Heart left ventricle (tissue), 13 donors: ENCODE data around the gene FTCDNL1.

Experiments
- POLR2A ChIP-seq, 2 donors: fragments of 450-650 bp; IDR thresholded peaks; one replicate each; pipeline ENCODE4 v1.6.1; 2017; ENCODE audit warnings: antibody characterized with exemption in 2 of 2, mild to moderate bottlenecking in 2 of 2, moderate library complexity in 2 of 2
- TF ChIP-seq, protein P1 (sequence below), 12 donors: fragments of 200-600 bp; sonication (generic) in 4 of 12; IDR thresholded peaks; one replicate each; pipeline versions ENCODE4 v1.5.0 to v1.8.0; 2018 to 2022; ENCODE audit warnings: antibody characterized with exemption in 12 of 12, mild to moderate bottlenecking in 5 of 12
- donor health status: ischemic (EF 13 %, LVEDD 7.1; RV severe dilation, severe dysfunction).
- donor health status: DM: no; HTN: yes; CAD: no.
- donor health status: DM: no; HTN: no; CAD: no.
- donor health status: ischemic (EF 25% LVEDD 6.9; RV normal size, moderate dysfunction).
- donor health status: ischemic (EF 25% LVEDD 5.7; RV mildly dilated, moderate dysfunction).
- donor health status: ischemic (EF 35%, LVEDD 5.7; RV mildly dilated, moderate dysfunction).
- donor health status: nonischemic (EF 11% LVEDD 7.7; RV severe dilation, severe dysfunction).
- donor health status: DM: yes; HTN: yes; CAD: no.
- donor health status: PGD.
- donor health status: ischemic (EF 29% LVEDD 5.4; RV normal size, mild dysfunction).
- donor health status: nonischemic (EF 23%, LVEDD 6.1; RV moderate dilation, normal function).

DNA sequence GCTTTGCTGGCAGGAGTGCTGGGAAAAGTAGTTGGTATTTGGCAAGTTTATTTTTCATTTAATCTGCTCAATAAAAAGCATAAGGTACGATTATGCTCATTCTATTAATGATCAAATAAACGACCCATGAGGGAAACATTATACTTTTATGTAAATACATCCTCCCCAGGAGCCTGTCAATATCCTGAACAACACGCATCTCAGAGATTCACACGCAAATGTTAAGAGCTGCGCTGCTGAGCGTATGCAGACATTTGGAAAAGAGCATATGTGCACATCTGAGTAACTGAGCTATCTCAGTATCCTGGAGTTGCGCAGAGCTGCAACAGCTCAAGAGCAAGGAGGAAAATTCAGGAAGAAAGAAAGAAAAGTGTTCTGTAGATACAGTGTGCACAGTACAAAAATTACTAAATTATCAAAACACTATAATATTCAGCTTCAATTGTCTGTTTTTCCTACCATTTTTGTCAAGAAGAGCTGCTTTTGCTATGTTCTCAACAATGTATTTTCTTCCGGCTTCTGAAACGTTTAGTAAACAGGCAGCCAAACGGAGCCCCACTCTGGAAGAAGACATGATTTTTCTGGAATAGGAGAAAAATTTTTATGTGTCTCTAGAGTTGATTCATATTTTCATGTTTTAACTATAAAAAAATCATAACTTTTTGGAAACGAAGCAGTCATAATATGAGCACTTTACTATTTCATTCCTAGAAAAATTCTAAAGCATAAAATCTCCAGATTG lies 2.4 kb downstream of the FTCDNL1 start:
- TF ChIP-seq, protein P1, sequence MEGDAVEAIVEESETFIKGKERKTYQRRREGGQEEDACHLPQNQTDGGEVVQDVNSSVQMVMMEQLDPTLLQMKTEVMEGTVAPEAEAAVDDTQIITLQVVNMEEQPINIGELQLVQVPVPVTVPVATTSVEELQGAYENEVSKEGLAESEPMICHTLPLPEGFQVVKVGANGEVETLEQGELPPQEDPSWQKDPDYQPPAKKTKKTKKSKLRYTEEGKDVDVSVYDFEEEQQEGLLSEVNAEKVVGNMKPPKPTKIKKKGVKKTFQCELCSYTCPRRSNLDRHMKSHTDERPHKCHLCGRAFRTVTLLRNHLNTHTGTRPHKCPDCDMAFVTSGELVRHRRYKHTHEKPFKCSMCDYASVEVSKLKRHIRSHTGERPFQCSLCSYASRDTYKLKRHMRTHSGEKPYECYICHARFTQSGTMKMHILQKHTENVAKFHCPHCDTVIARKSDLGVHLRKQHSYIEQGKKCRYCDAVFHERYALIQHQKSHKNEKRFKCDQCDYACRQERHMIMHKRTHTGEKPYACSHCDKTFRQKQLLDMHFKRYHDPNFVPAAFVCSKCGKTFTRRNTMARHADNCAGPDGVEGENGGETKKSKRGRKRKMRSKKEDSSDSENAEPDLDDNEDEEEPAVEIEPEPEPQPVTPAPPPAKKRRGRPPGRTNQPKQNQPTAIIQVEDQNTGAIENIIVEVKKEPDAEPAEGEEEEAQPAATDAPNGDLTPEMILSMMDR (IDR thresholded peaks at IDR 0.05) = no peak
- no peak for TF ChIP-seq POLR2A (IDR thresholded peaks at IDR 0.05)
